Measurements from ENCODE around the gene APBA2. TPM values are rescaled to one million over a fixed set of nuclear protein-coding genes. Genes with fewer than 3 reads are reported as not detected.

The APBA2 gene
- total and polyA plus RNA-seq, 2 donors from 2014 or later = 1.0 to 6.1 TPM

DNA sequence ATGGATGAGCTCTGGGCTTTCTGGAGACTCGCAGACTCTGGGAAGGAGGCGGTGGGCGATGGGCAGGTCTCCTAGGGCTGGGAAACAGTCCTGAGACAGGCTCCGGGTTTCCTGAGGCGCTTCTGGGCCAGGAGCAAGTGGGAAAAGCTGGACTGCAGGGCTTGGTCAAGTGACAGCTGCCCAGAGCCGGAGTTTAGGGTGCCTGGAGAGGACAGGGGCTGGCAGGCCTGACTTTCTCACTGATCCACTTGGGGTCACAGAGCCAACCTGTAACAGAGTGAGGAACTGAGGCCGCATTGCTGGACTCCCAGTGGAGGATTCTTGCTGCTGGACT lies 107.9 kb downstream of the APBA2 start:
- DNase-seq (no peak), FAIRE-seq (no peak)
- Histone ChIP-seq H3K27ac (ENCODE audit: low read depth in 2 of 2, low read length in 2 of 2) (no peak overlapping the region), H3K4me3 (ENCODE audit: low read length in 3 of 3) (no peak overlapping the region), H3K27me3 (ENCODE audit: control insufficient read depth, insufficient read depth, low read length) (no peaks in the 10 kb centered on the region), H3K4me1 (ENCODE audit: control insufficient read depth in 2 of 3, insufficient read depth in 2 of 3, low read depth in 1 of 3, low read length in 3 of 3) (no peaks in the 10 kb centered on the region), H3K36me3 (ENCODE audit: control insufficient read depth in 2 of 3, insufficient read depth in 3 of 3, low read length in 3 of 3) (no peaks in the 10 kb centered on the region), H3K9ac (ENCODE audit: low read length in 3 of 3) (no peak overlapping the region), H3K9me3 (ENCODE audit: control insufficient read depth in 2 of 3, insufficient read depth in 1 of 3, low read length in 3 of 3) (no peaks in the 10 kb centered on the region)
- TF ChIP-seq, protein P1, sequence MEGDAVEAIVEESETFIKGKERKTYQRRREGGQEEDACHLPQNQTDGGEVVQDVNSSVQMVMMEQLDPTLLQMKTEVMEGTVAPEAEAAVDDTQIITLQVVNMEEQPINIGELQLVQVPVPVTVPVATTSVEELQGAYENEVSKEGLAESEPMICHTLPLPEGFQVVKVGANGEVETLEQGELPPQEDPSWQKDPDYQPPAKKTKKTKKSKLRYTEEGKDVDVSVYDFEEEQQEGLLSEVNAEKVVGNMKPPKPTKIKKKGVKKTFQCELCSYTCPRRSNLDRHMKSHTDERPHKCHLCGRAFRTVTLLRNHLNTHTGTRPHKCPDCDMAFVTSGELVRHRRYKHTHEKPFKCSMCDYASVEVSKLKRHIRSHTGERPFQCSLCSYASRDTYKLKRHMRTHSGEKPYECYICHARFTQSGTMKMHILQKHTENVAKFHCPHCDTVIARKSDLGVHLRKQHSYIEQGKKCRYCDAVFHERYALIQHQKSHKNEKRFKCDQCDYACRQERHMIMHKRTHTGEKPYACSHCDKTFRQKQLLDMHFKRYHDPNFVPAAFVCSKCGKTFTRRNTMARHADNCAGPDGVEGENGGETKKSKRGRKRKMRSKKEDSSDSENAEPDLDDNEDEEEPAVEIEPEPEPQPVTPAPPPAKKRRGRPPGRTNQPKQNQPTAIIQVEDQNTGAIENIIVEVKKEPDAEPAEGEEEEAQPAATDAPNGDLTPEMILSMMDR (IDR thresholded peaks at IDR 0.05; ENCODE audit: borderline replicate concordance, extremely low read depth, insufficient read depth) = no peak
- intact Hi-C loops (cut with DNase I) = no loop called here

DNA sequence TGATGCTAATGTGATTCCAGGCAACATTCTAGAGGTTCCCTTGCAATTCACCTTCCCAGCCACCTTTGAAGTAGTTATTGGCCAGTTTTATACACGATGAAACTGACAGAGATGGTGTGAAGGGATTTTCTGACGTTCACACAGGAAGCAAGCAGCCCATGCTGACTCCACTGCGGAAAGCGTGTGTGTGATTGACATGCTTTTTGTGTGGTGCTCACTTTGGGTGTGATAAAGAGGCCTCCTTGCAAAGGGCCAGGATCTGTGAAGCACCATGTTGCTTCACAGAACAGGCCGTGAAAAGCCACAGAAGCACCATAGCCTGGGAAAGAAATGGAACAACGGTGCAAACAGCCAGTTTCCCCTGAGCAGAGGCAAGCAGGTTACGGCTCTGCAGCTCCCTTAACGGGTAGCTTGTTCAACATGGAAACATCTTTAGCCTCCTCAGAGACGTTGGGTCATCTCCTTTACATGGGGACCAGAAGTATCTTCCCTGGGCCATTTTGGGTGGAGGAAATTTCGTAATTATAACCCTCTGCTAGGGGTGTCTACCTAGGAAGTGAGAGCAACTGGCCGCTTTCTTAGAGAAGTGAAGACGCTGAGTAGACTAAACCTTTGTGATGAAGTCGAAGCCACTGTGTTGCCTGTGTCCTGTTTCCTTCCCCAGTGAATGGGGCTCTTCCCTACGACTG lies 108.5 kb downstream of the APBA2 start:
- TF ChIP-seq, protein P1 (IDR thresholded peaks at IDR 0.05; ENCODE audit: borderline replicate concordance, extremely low read depth, insufficient read depth) = no peak
- intact Hi-C loops (cut with DNase I) = no loop called here
- no peaks in the 10 kb centered on the region for H3K27me3 ChIP-seq (ENCODE audit: control insufficient read depth, insufficient read depth, low read length)
- H3K27ac ChIP-seq (ENCODE audit: low read depth in 2 of 2, low read length in 2 of 2) = no peak overlapping the region
- H3K4me3 ChIP-seq (ENCODE audit: low read length in 3 of 3) = no peak overlapping the region
- no peaks in the 10 kb centered on the region for H3K36me3 ChIP-seq (ENCODE audit: control insufficient read depth in 2 of 3, insufficient read depth in 3 of 3, low read length in 3 of 3)
- H3K9ac ChIP-seq (ENCODE audit: low read length in 3 of 3) = no peak overlapping the region
- H3K9me3 ChIP-seq (ENCODE audit: control insufficient read depth in 2 of 3, insufficient read depth in 1 of 3, low read length in 3 of 3) = no peaks in the 10 kb centered on the region
- H3K4me1 ChIP-seq (ENCODE audit: control insufficient read depth in 2 of 3, insufficient read depth in 2 of 3, low read depth in 1 of 3, low read length in 3 of 3) = no peaks in the 10 kb centered on the region
- FAIRE-seq (no peak), DNase-seq (no peak)

DNA sequence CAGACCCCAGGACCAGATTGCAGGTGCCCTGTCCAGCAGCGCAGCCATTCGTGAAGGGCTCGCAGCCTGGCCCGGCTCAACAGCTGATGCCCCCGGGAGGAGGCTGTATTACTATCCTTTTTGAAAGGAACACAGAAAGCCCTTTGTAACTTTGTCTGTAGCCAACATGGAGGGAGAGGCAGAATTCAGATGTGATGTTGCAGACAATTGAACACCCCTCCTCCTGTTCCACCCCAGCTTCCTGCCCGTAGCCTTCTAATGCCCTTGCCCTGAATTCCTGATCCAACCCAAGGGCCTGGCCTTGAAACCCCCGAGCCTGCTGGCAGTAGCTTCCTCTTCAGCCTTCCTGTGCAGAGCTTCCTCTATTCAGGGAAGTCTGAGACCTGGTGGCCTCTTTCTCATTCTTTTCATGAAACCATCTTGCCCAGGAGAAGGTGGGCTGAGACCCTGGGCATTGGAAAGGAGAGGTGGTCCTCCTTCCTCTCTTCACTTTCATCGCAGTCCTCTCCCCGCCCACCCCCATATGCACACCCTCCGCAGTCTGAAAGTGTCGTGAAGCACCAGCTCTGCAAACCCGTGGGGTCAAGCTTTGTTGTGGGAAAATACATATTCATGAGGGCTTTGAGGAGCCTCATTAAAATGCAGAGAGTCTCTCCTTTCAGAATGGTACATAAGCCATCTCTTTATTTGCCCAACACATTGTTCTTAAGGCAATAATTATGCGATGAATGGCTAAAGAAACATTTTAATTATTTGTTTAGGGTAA lies 109.2 kb downstream of the APBA2 start:
- H3K4me1 ChIP-seq (ENCODE audit: control insufficient read depth in 2 of 3, insufficient read depth in 2 of 3, low read depth in 1 of 3, low read length in 3 of 3) = no peaks in the 10 kb centered on the region
- no peak overlapping the region for H3K9ac ChIP-seq (ENCODE audit: low read length in 3 of 3)
- intact Hi-C loops (cut with DNase I) = no loop called here
- H3K27ac ChIP-seq (ENCODE audit: low read depth in 2 of 2, low read length in 2 of 2) = no peak overlapping the region
- H3K27me3 ChIP-seq (ENCODE audit: control insufficient read depth, insufficient read depth, low read length) = no peaks in the 10 kb centered on the region
- no peak for DNase-seq
- no peaks in the 10 kb centered on the region for H3K36me3 ChIP-seq (ENCODE audit: control insufficient read depth in 2 of 3, insufficient read depth in 3 of 3, low read length in 3 of 3)
- no peak overlapping the region for H3K4me3 ChIP-seq (ENCODE audit: low read length in 3 of 3)
- TF ChIP-seq, protein P1 (IDR thresholded peaks at IDR 0.05; ENCODE audit: borderline replicate concordance, extremely low read depth, insufficient read depth) = no peak
- no peak for FAIRE-seq
- H3K9me3 ChIP-seq (ENCODE audit: control insufficient read depth in 2 of 3, insufficient read depth in 1 of 3, low read length in 3 of 3) = no peaks in the 10 kb centered on the region
